ENCODE measurements around the gene NVL.

- no peak for TF ChIP-seq POLR2AphosphoS5 (IDR thresholded peaks at IDR 0.05)
- no peak for TF ChIP-seq CTCF (IDR thresholded peaks at IDR 0.05 in 8 of 11, conservative IDR thresholded peaks at IDR 0.05 in 3 of 11)
These were observed 4.2 kb upstream of the NVL start for GRCh38 chr1:224333939-224334786.
